ENCODE measurements around the gene SPTLC1. TPM values are rescaled to one million over a fixed set of nuclear protein-coding genes. Genes with fewer than 3 reads are reported as not detected.

SPTLC1 gene
- total and polyA plus RNA-seq, 2 donors (not counting 1 experiment from before 2014, with no cell fraction given) = 26.6 to 53.5 TPM

DNA sequence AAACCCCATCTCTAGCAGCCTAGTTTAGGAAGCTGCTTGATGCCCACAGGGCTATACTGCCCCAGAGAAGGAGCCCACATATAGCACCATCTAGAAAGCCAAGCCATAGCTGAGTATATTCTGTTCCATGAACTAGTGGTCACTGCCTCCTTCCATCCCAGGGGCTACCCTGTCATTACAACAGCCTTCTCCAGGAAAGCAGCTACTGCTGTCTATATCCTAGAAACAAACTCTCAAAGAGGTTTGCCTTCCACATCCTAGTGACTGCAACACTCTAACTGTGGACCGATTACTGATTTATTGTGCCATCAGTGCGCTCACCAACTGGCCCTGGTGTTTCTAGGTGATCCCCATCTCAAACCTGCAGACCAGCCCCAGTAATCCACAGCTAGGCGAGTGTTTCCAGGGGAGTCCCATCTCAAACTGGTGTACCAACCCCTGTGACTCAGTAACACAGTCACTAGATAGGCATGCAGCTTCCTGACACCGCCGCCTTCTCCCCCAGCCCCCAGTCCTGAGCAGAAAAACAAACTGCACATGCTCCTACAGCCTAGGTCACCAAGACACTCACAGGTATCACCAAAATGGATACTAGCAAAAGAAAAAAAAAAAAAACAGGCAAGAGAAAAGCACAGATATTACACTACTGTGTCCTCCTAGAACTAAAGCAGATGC is 14.8 kb downstream of the SPTLC1 start:
- no peak overlapping the region for H2AFZ ChIP-seq (ENCODE audit: insufficient read depth, low read depth, low read length, poor library complexity, severe bottlenecking)
- peaks cover 8% of the 10 kb centered on the region for H4K20me1 ChIP-seq (ENCODE audit: control insufficient read depth, insufficient read depth, low read length, poor library complexity, severe bottlenecking)
- H3K79me2 ChIP-seq (ENCODE audit: control insufficient read depth, insufficient read depth, low read length) = peaks cover 26% of the 10 kb centered on the region
- Mint-ChIP-seq H3K9me3 (ENCODE audit: insufficient read depth) (no peaks in the 10 kb centered on the region), H3K27me3 (no peaks in the 10 kb centered on the region), H3K4me1 (peaks cover 9% of the 10 kb centered on the region), H3K27ac (no peak overlapping the region), H3K4me3 (no peak overlapping the region)
- intact Hi-C loops (cut with micrococcal nuclease) = no loop called here
- no peak overlapping the region for H3K4me2 ChIP-seq (replicated peaks; ENCODE audit: low read depth, low read length, poor library complexity, severe bottlenecking)
- H3K36me3 ChIP-seq (replicated peaks in 1 of 2; ENCODE audit: control extremely low read depth in 1 of 2, control insufficient read depth in 1 of 2, extremely low read depth in 1 of 2, insufficient read depth in 2 of 2, low read length in 1 of 2) = peaks cover 0 to 6% of the 10 kb centered on the region in 2 experiments
- H3K9ac ChIP-seq (ENCODE audit: low read length) = no peak overlapping the region
- ChIA-PET CTCF (no interaction called here), POLR2A (no interaction called here)
- H3K27ac ChIP-seq (ENCODE audit: low read length in 2 of 2) = no peak overlapping the region
- ATAC-seq (ENCODE audit: low read depth) = no peak
- DNase-seq = no peak
- TF ChIP-seq EZH2 (IDR thresholded peaks at IDR 0.05; ENCODE audit: borderline replicate concordance, insufficient read depth, low read depth, low read length, poor library complexity, severe bottlenecking) = no peak
- TF ChIP-seq CTCF (IDR thresholded peaks at IDR 0.05) = no peak
- H3K4me1 ChIP-seq (ENCODE audit: control insufficient read depth in 2 of 2, insufficient read depth in 2 of 2, low read length in 2 of 2) = no peaks in the 10 kb centered on the region
- H3K27me3 ChIP-seq (replicated peaks in 1 of 4; ENCODE audit: control extremely low read depth in 1 of 4, control insufficient read depth in 3 of 4, insufficient read depth in 4 of 4, low read length in 3 of 4) = no peaks in the 10 kb centered on the region
- H3K9me3 ChIP-seq (ENCODE audit: control extremely low read depth in 1 of 3, control insufficient read depth in 2 of 3, insufficient read depth in 1 of 3, low read length in 2 of 3) = peaks cover 0 to 5% (median 0%) of the 10 kb centered on the region in 3 donors
- WGBS (ENCODE audit: insufficient coverage) = 100% methylated on average over 3 of the region's 5 CpGs
- no peak overlapping the region for H3K4me3 ChIP-seq (ENCODE audit: control extremely low read depth in 1 of 5, extremely low read depth in 1 of 5, insufficient read depth in 1 of 5, low read depth in 2 of 5, low read length in 4 of 5)

- DNase-seq (no peak), ATAC-seq (ENCODE audit: low read depth) (no peak)
- Histone ChIP-seq H3K4me1 (ENCODE audit: control insufficient read depth in 2 of 2, insufficient read depth in 2 of 2, low read length in 2 of 2) (no peaks in the 10 kb centered on the region), H3K9ac (ENCODE audit: low read length) (no peak overlapping the region), H2AFZ (ENCODE audit: insufficient read depth, low read depth, low read length, poor library complexity, severe bottlenecking) (no peak overlapping the region), H3K27ac (ENCODE audit: low read length in 2 of 2) (no peak overlapping the region), H3K4me2 (replicated peaks; ENCODE audit: low read depth, low read length, poor library complexity, severe bottlenecking) (peak overlapping the region; percentile 25), H4K20me1 (ENCODE audit: control insufficient read depth, insufficient read depth, low read length, poor library complexity, severe bottlenecking) (peaks cover 8% of the 10 kb centered on the region), H3K4me3 (ENCODE audit: control extremely low read depth in 1 of 5, extremely low read depth in 1 of 5, insufficient read depth in 1 of 5, low read depth in 2 of 5, low read length in 4 of 5) (peak overlapping the region in 1 of 5 experiments; percentile 19), H3K36me3 (replicated peaks in 1 of 2; ENCODE audit: control extremely low read depth in 1 of 2, control insufficient read depth in 1 of 2, extremely low read depth in 1 of 2, insufficient read depth in 2 of 2, low read length in 1 of 2) (peaks cover 0 to 7% of the 10 kb centered on the region in 2 experiments), H3K27me3 (replicated peaks in 1 of 4; ENCODE audit: control extremely low read depth in 1 of 4, control insufficient read depth in 3 of 4, insufficient read depth in 4 of 4, low read length in 3 of 4) (no peaks in the 10 kb centered on the region), H3K9me3 (ENCODE audit: control extremely low read depth in 1 of 3, control insufficient read depth in 2 of 3, insufficient read depth in 1 of 3, low read length in 2 of 3) (peaks cover 0 to 5% (median 0%) of the 10 kb centered on the region in 3 donors), H3K79me2 (ENCODE audit: control insufficient read depth, insufficient read depth, low read length) (peaks cover 26% of the 10 kb centered on the region)
- POLR2A ChIA-PET = no interaction called here
- no peak overlapping the region for H3K27ac Mint-ChIP-seq
- H3K4me3 Mint-ChIP-seq = no peak overlapping the region
- H3K27me3 Mint-ChIP-seq = no peaks in the 10 kb centered on the region
- no CpG with 5 or more reads among the region's 1 CpG for WGBS (ENCODE audit: insufficient coverage)
- TF ChIP-seq EZH2 (IDR thresholded peaks at IDR 0.05; ENCODE audit: borderline replicate concordance, insufficient read depth, low read depth, low read length, poor library complexity, severe bottlenecking) (no peak), CTCF (IDR thresholded peaks at IDR 0.05) (no peak)
- peaks cover 14% of the 10 kb centered on the region for H3K4me1 Mint-ChIP-seq
- CTCF ChIA-PET = no interaction called here
- intact Hi-C loops (cut with micrococcal nuclease) = no loop called here
- no peaks in the 10 kb centered on the region for H3K9me3 Mint-ChIP-seq (ENCODE audit: insufficient read depth)
Observed at GRCh38 chr9:92098638-92099037, 16.6 kb downstream of the SPTLC1 start.
